Kidney tubule cell (primary cell): ENCODE data around the gene RBM8A.
"Not testable (repeated sequence)": the region's sequence is repeated elsewhere in the genome, so short reads cannot be mapped to it uniquely, and the experiment has no call there.

Experiments
- DNase-seq: peaks from one replicate; pipeline ENCODE4 v3.0.0-alpha.2; 2018; ENCODE audit warnings: low spot score

The RBM8A gene

GRCh38 chr1:145956361-145956760 lies 29.1 kb upstream of the RBM8A start:
- DNase-seq = no peak

GRCh38 chr1:145955436-145955835 lies 28.2 kb upstream of the RBM8A start:
- DNase-seq = no peak

GRCh38 chr1:145953861-145954260 lies 26.6 kb upstream of the RBM8A start:
- no peak for DNase-seq

- no peak for DNase-seq
Observed at GRCh38 chr1:145952903-145953302, 25.6 kb upstream of the RBM8A start.

- DNase-seq = no peak
Observed at GRCh38 chr1:145951526-145951925, 24.2 kb upstream of the RBM8A start.

- no peak for DNase-seq
Observed at GRCh38 chr1:145949219-145949618, 21.9 kb upstream of the RBM8A start.

- no peak for DNase-seq
Observed at GRCh38 chr1:145947551-145947950, 20.3 kb upstream of the RBM8A start.

- no peak for DNase-seq
Observed at GRCh38 chr1:145946477-145946986, 19.2 kb upstream of the RBM8A start.

GRCh38 chr1:145944532-145944931 lies 17.2 kb upstream of the RBM8A start:
- DNase-seq = no peak

GRCh38 chr1:145942871-145943270 lies 15.6 kb upstream of the RBM8A start:
- no peak for DNase-seq

GRCh38 chr1:145942405-145942804 lies 15.1 kb upstream of the RBM8A start:
- DNase-seq = no peak

GRCh38 chr1:145937436-145937835 lies 10.2 kb upstream of the RBM8A start:
- no peak for DNase-seq

GRCh38 chr1:145936247-145936646 lies 9.0 kb upstream of the RBM8A start:
- no peak for DNase-seq

- no peak for DNase-seq
Observed at GRCh38 chr1:145935708-145936107, 8.4 kb upstream of the RBM8A start.

- not testable (repeated sequence) for DNase-seq
Observed at GRCh38 chr1:145932522-145933009, 5.3 kb upstream of the RBM8A start.

- DNase-seq = no peak
Observed at GRCh38 chr1:145927916-145928643, 796 bp upstream of the RBM8A start.

GRCh38 chr1:145926686-145927062 lies 610 bp downstream of the RBM8A start:
- no peak for DNase-seq

GRCh38 chr1:145922266-145922665 lies 5.0 kb downstream of the RBM8A start:
- no peak for DNase-seq

- DNase-seq = not testable (repeated sequence)
Observed at GRCh38 chr1:145920297-145920696, 7.0 kb downstream of the RBM8A start.

GRCh38 chr1:145918992-145919939 lies 8.0 kb downstream of the RBM8A start:
- peak; percentile 85 for DNase-seq

GRCh38 chr1:145918144-145918991 lies 8.9 kb downstream of the RBM8A start, which contains the start of gene PEX11B:
Gene PEX11B, minus strand, starts transcription at chr1:145918717. Its CDS starts 29 bp downstream, at chr1:145918688.
- peak; percentile 89 for DNase-seq

GRCh38 chr1:145917595-145917994 lies 9.7 kb downstream of the RBM8A start:
- DNase-seq = no peak
